K562 (cell line): ENCODE measurements around the gene RBPJ. TPM values are rescaled to one million over a fixed set of nuclear protein-coding genes. Genes with fewer than 3 reads are reported as not detected.

ENCODE experiments used
- ATAC-seq: fragments of 200-7000 bp; cut with Tn5 transposase; 3 replicates; pipeline ENCODE4 v1.9.1; 2020; ENCODE audit warnings: moderate library complexity
- BruUV-seq: library from RNA; stranded (reverse); fragments of 400-500 nt; replicated peaks from 2 replicates; lab custom pipeline; 2021; lab: Mats Ljungman, UMichigan
- CTCF ChIA-PET: fragments of 300-600 bp; formaldehyde crosslinking; extraction: SDS; loops from one replicate; lab custom pipeline; 2021; ENCODE audit warnings: low intra/inter-chr PET ratio; lab: Yijun Ruan, JAX
- POLR2A ChIA-PET: fragments of 300-600, 350-650 bp; sonication (Branson Sonifier 250); formaldehyde crosslinking; extraction: SDS; loops from one replicate; lab custom pipeline; 2021; ENCODE audit warnings: antibody characterized with exemption, inconsistent platforms; lab: Yijun Ruan, JAX
- DNase-seq, 4 experiments: peaks; one replicate each; pipeline versions ENCODE4 v3.0.0 to v3.0.0-alpha.2; 2011 to 2018; ENCODE audit warnings: low spot score in 3 of 4, mixed read lengths in 3 of 4; ENCODE audit errors: extremely low read depth in 1 of 4
- FAIRE-seq: peaks from 2 replicates; lab custom pipeline; 2011; peaks lifted over from hg19 to GRCh38; lab: Jason Lieb, UNC
- H2AFZ ChIP-seq: 2 replicates; pipeline ENCODE4 v1.6.0; 2011; ENCODE audit warnings: low read depth, low read length, control low read depth, inconsistent platforms
- H3K27ac ChIP-seq: fragments of 200-600 bp; 3 replicates; pipeline ENCODE4 v1.8.0; 2011; ENCODE audit warnings: low read depth, mild to moderate bottlenecking, control low read depth, inconsistent platforms, low read length, moderate library complexity, mixed read lengths; ENCODE audit errors: extremely low read depth
- H3K27me3 ChIP-seq, 2 experiments: fragments of 300-600 bp in 1 of 2; 2 replicates in 1 of 2; 3 replicates in 1 of 2; pipeline versions ENCODE4 v1.6.0 to v1.8.0; 2011; ENCODE audit warnings: inconsistent platforms in 2 of 2, low read length in 2 of 2, mild to moderate bottlenecking in 1 of 2, mixed read lengths in 1 of 2, moderate library complexity in 1 of 2; ENCODE audit not compliant: control insufficient read depth in 2 of 2, insufficient read depth in 2 of 2
- H3K36me3 ChIP-seq: fragments of 300-600 bp; 3 replicates; pipeline ENCODE4 v1.8.0; 2011; ENCODE audit warnings: mild to moderate bottlenecking, low read length, inconsistent platforms; ENCODE audit not compliant: control insufficient read depth, insufficient read depth
- H3K4me1 ChIP-seq, 2 experiments: fragments of 200-600 bp in 1 of 2; replicated peaks in 1 of 2; 2 replicates in 1 of 2; 3 replicates in 1 of 2; pipeline versions ENCODE4 v1.5.1 to v1.8.0; 2011; ENCODE audit warnings: inconsistent platforms in 2 of 2, low read length in 2 of 2, mild to moderate bottlenecking in 1 of 2, mixed read lengths in 1 of 2, moderate library complexity in 1 of 2; ENCODE audit not compliant: control insufficient read depth in 2 of 2, insufficient read depth in 2 of 2
- H3K4me2 ChIP-seq: 2 replicates; pipeline ENCODE4 v1.6.1; 2011; ENCODE audit warnings: low read length, control low read depth, inconsistent platforms, mixed read lengths; ENCODE audit not compliant: insufficient read depth
- H3K4me3 ChIP-seq: fragments of 200-600 bp; sonication (generic), shearing (Covaris generic); 2 replicates; pipeline ENCODE4 v1.5.1; 2016; ENCODE audit warnings: control low read depth, inconsistent platforms
- H3K79me2 ChIP-seq: fragments of 200-600 bp; 3 replicates; pipeline ENCODE4 v1.8.0; 2011; ENCODE audit warnings: low read length, inconsistent platforms; ENCODE audit not compliant: control insufficient read depth, insufficient read depth
- H3K9ac ChIP-seq, 2 experiments: 2 replicates each; pipeline versions ENCODE4 v1.6.0 to v1.6.1; 2011; ENCODE audit warnings: low read depth in 2 of 2, low read length in 2 of 2, control low read depth in 1 of 2, inconsistent platforms in 1 of 2, mild to moderate bottlenecking in 1 of 2, mixed read lengths in 1 of 2; ENCODE audit not compliant: insufficient read depth in 1 of 2
- H3K9me1 ChIP-seq: one replicate; pipeline ENCODE4 v1.6.0; 2011; ENCODE audit warnings: inconsistent platforms, mild to moderate bottlenecking, low read length, moderate library complexity; ENCODE audit not compliant: control insufficient read depth, insufficient read depth
- H3K9me3 ChIP-seq: replicated peaks from 2 replicates; pipeline ENCODE4 v1.5.1; 2011; ENCODE audit warnings: low read depth, low read length, inconsistent platforms; ENCODE audit not compliant: control insufficient read depth, insufficient read depth
- H4K20me1 ChIP-seq: replicated peaks from 2 replicates; pipeline ENCODE4 v1.6.1; 2011; ENCODE audit warnings: low read length, inconsistent platforms, mixed read lengths; ENCODE audit not compliant: control insufficient read depth, insufficient read depth
- CBFA2T3 ChIP-seq: fragments of 450-650 bp; IDR thresholded peaks from 2 replicates; pipeline ENCODE4 v1.6.1; 2017
- JUND ChIP-seq, 2 experiments: IDR thresholded peaks; 2 replicates in 1 of 2; 3 replicates in 1 of 2; pipeline ENCODE4 v1.6.1; 2011; ENCODE audit warnings: borderline replicate concordance in 2 of 2, low read depth in 2 of 2, low read length in 2 of 2, improper control_type of control experiment in 1 of 2, missing biosample characterization in 1 of 2, missing genetic modification characterization in 1 of 2, missing genetic modification reagents in 1 of 2
- KAT2B ChIP-seq: IDR thresholded peaks from one replicate; pipeline ENCODE4 v1.6.1; 2012; ENCODE audit warnings: low read depth, mild to moderate bottlenecking, control low read depth, inconsistent platforms, low read length, moderate library complexity
- NFYB ChIP-seq: IDR thresholded peaks from 2 replicates; pipeline ENCODE4 v1.6.1; 2011; ENCODE audit warnings: mild to moderate bottlenecking, moderate library complexity; ENCODE audit not compliant: insufficient read length; ENCODE audit errors: extremely low read depth
- NR1H2 ChIP-seq: sonication (generic); formaldehyde crosslinking; IDR thresholded peaks from 2 replicates; pipeline ENCODE4 v1.4.0; 2020; ENCODE audit warnings: mild to moderate bottlenecking, missing genetic modification reagents
- PHTF2 ChIP-seq: fragments of 250-450 bp; sonication (Bioruptor Pico); IDR thresholded peaks from 2 replicates; pipeline ENCODE4 v1.5.0; 2021; ENCODE audit warnings: mild to moderate bottlenecking
- RBM34 ChIP-seq: fragments of 200-400 bp; formaldehyde crosslinking; IDR thresholded peaks from 2 replicates; pipeline ENCODE4 v1.6.1; 2018; ENCODE audit warnings: low read length, borderline replicate concordance; ENCODE audit not compliant: insufficient read depth
- SMAD4 ChIP-seq: fragments of 250-450 bp; sonication (Bioruptor Pico); conservative IDR thresholded peaks from 2 replicates; pipeline ENCODE4 v1.8.0; 2021; ENCODE audit warnings: inconsistent platforms, mild to moderate bottlenecking, moderate library complexity
- USF2 ChIP-seq: sonication (generic); formaldehyde crosslinking; IDR thresholded peaks from 2 replicates; pipeline ENCODE4 v1.5.0; 2020; ENCODE audit warnings: missing genetic modification reagents
- ZNF282 ChIP-seq: sonication (generic); formaldehyde crosslinking; IDR thresholded peaks from 2 replicates; pipeline ENCODE4 v1.8.1; 2023; ENCODE audit warnings: missing genetic modification reagents
- ZNF3 ChIP-seq: fragments of 250-450 bp; sonication (Bioruptor Pico); IDR thresholded peaks from 2 replicates; pipeline ENCODE4 v1.5.0; 2021; ENCODE audit warnings: mild to moderate bottlenecking, moderate library complexity
- ZNF431 ChIP-seq: sonication (generic); formaldehyde crosslinking; IDR thresholded peaks from 2 replicates; pipeline ENCODE4 v1.8.0; 2022; ENCODE audit warnings: mild to moderate bottlenecking, missing genetic modification reagents
- WGBS: fragments of 100-300 bp; shearing (Covaris generic); methylation state at CpG from one replicate; pipeline ENCODE4 v1.1.6; 2016; ENCODE audit warnings: low coverage, mixed read lengths; ENCODE audit not compliant: insufficient coverage; ENCODE audit errors: missing lambda C conversion rate; 5-methylcytosine and 5-hydroxymethylcytosine counted together
- in situ Hi-C: fragments of 300-500 bp; cut with MboI; formaldehyde crosslinking; loops from 4 replicates; pipeline ENCODE4 v1.15.0; 2018; ENCODE audit warnings: inconsistent platforms, mixed read lengths
- intact Hi-C: fragments of 100-400 bp; cut with micrococcal nuclease; formaldehyde crosslinking; loops from 2 replicates; pipeline ENCODE4 v1.14.2; 2022
- polyA plus RNA-seq, 8 experiments: library from polyadenylated mRNA; depleted of rRNA in 4 of 8; stranded (reverse) in 5 of 8; unstranded in 3 of 8; fragments of >200 nt; fragmentation: Nextera tagmentation in 2 of 8; fragmentation: Illumina TruSeq in 1 of 8; extraction: Ambion mirVana in 2 of 8; extraction: Trizol in 1 of 8; gene quantifications; 2 replicates each; pipeline versions ENCODE4 v1.2.1 to v1.2.3, GENCODE V29; 2011 to 2014; ENCODE audit warnings: inconsistent platforms in 1 of 8, missing spikeins in 1 of 8
- total RNA-seq, 7 experiments: library from RNA; depleted of rRNA in 6 of 7; stranded (reverse); fragments of >200 nt in 6 of 7; fragmentation: Illumina TruSeq in 2 of 7; extraction: Trizol in 2 of 7; gene quantifications; 2 replicates each; pipeline versions ENCODE4 v1.2.1 to v1.2.3, GENCODE V29; 2011 to 2021; ENCODE audit warnings: low replicate concordance in 1 of 7

Gene RBPJ
- total and polyA plus RNA-seq, 9 of the 15 experiments (the other 6 are each of a cell fraction or from before 2014, with no cell fraction given), result 17.2 to 49.4 (median 33.8) TPM

GRCh38 chr4:26458157-26458561, 137.3 kb downstream of the RBPJ start:
- H3K4me3 ChIP-seq, result no peak overlapping the region
- H3K79me2 ChIP-seq, result no peaks in the 10 kb centered on the region
- FAIRE-seq (no peak), DNase-seq (no peak), ATAC-seq (no peak; the same call in 2 of the 3 replicates)
- POLR2A ChIA-PET, result interaction anchor here (0.9 kb wide), 1 partner anchor 178 kb away, joined by 3 read pairs; no protein-coding TSS in a partner anchor
- CTCF ChIA-PET, result interaction anchor here (1.1 to 2.7 kb wide), 2 partner anchors 262 to 553 kb away, joined by 5 to 11 read pairs; no protein-coding TSS in a partner anchor
- intact Hi-C loops, result loop anchor here (5.0 to 10.0 kb wide), 2 partner anchors 407 to 554 kb away; partner anchors contain the start of gene STIM2
- no peak overlapping the region for H3K4me2 ChIP-seq
- no peak overlapping the region for H2AFZ ChIP-seq
- no TSS peak for BruUV-seq
- no peaks in the 10 kb centered on the region for H3K4me1 ChIP-seq
- H3K27ac ChIP-seq, result no peak overlapping the region
- in situ Hi-C loops, result loop anchor here (10.0 kb wide), 1 partner anchor 557 kb away; no protein-coding TSS in a partner anchor
- no peaks in the 10 kb centered on the region for H3K9me3 ChIP-seq
- WGBS, result 10% methylated on average over 7 of the region's 7 CpGs
- no peaks in the 10 kb centered on the region for H3K36me3 ChIP-seq
- no peak overlapping the region for H3K9ac ChIP-seq
- no peaks in the 10 kb centered on the region for H3K9me1 ChIP-seq
- TF ChIP-seq RBM34, result no peak
- TF ChIP-seq JUND (IDR thresholded peaks at IDR 0.05; ENCODE audit: borderline replicate concordance, low read depth, low read length), result no peak
- no peak for TF ChIP-seq JUND (tag; IDR thresholded peaks at IDR 0.05; ENCODE audit: borderline replicate concordance, low read depth, low read length)
- TF ChIP-seq ZNF3 (CRISPR knock-in tag), result no peak
- TF ChIP-seq NR1H2, result no peak
- TF ChIP-seq SMAD4, result no peak
- no peak for TF ChIP-seq ZNF282 (CRISPR knock-in tag)
- no peak for TF ChIP-seq CBFA2T3
- TF ChIP-seq KAT2B, result no peak
- TF ChIP-seq PHTF2 (CRISPR knock-in tag), result no peak
- no peak for TF ChIP-seq ZNF431 (CRISPR knock-in tag)
- TF ChIP-seq USF2 (CRISPR knock-in tag), result no peak
- no peak for TF ChIP-seq NFYB
- H4K20me1 ChIP-seq, result no peaks in the 10 kb centered on the region
- peaks cover 4 to 15% of the 10 kb centered on the region in 2 experiments; a peak in 2 of 5 replicates for H3K27me3 ChIP-seq
